Cardiac muscle cell (in vitro differentiated cells and primary cell): ENCODE results near the gene HOPX. TPM values are rescaled to one million over a fixed set of nuclear protein-coding genes. Genes with fewer than 3 reads are reported as not detected.

Experiments
- DNase-seq, 2 donors: peaks; one replicate each; pipeline versions ENCODE4 v3.0.0 to v3.0.0-alpha.2; 2010 to 2017; ENCODE audit warnings: low read depth in 1 of 2, low spot score in 1 of 2
- H3K27ac ChIP-seq: fragments of 200-600 bp; sonication (generic); 2 replicates; pipeline ENCODE4 v1.5.1; 2016
- H3K27me3 ChIP-seq: fragments of 200-600 bp; sonication (generic); 2 replicates; pipeline ENCODE4 v1.6.0; 2016; ENCODE audit warnings: control low read depth
- H3K36me3 ChIP-seq: fragments of 200-600 bp; sonication (generic); 2 replicates; pipeline ENCODE4 v1.5.1; 2016; ENCODE audit warnings: control low read depth
- H3K4me1 ChIP-seq: fragments of 200-600 bp; sonication (generic); 2 replicates; pipeline ENCODE4 v1.8.1; 2017; ENCODE audit warnings: low read depth, mild to moderate bottlenecking, mixed run types
- H3K4me3 ChIP-seq: fragments of 200-600 bp; sonication (generic); 2 replicates; pipeline ENCODE4 v1.5.1; 2016; ENCODE audit warnings: mild to moderate bottlenecking
- H3K9me3 ChIP-seq: fragments of 200-600 bp; sonication (generic); 2 replicates; pipeline ENCODE4 v1.5.1; 2017; ENCODE audit warnings: low read depth, mild to moderate bottlenecking, control low read depth
- polyA plus RNA-seq: library from polyadenylated mRNA; unstranded; fragments of >200 nt; fragmentation: Nextera tagmentation; extraction: Ambion mirVana; gene quantifications from 2 replicates; pipeline ENCODE4 v1.2.1, GENCODE V29; 2016
- total RNA-seq: library from RNA; depleted of rRNA; stranded (reverse); fragments of >200 nt; gene quantifications from 2 replicates; pipeline ENCODE4 v1.2.3, GENCODE V29; 2016
- TF ChIP-seq, protein P1 (sequence below): IDR thresholded peaks from 2 replicates; pipeline ENCODE4 v1.5.1; 2012; ENCODE audit warnings: low read depth, mild to moderate bottlenecking, low read length

The HOPX gene
- total and polyA plus RNA-seq, 2 experiments from 2014 or later, result 0.12 to 2.6 TPM

DNA sequence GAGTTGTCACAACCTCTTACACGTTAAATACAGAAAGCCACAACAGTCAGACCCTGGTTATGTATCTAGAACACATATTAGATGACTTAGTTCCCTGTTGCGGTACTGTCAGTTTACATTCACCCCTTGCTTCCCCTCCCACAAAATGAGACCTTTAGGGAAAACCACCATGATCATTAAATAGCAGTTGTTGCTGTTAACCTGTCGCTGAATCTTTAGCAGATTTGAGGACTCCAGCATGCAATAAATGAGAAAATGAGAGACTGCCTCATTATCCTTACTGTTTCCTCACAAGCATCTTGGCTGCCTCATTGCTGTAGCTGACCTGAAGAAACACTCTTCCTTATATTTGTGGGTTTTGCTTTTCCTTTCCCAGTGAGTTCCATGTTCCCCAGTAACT is 77.8 kb downstream of the HOPX start:
- no peak overlapping the region for H3K4me3 ChIP-seq
- DNase-seq, result no peak
- no peaks in the 10 kb centered on the region for H3K9me3 ChIP-seq
- H3K36me3 ChIP-seq, result no peaks in the 10 kb centered on the region
- H3K27me3 ChIP-seq, result peaks cover 7% of the 10 kb centered on the region
- no peak overlapping the region for H3K27ac ChIP-seq
- TF ChIP-seq, protein P1, sequence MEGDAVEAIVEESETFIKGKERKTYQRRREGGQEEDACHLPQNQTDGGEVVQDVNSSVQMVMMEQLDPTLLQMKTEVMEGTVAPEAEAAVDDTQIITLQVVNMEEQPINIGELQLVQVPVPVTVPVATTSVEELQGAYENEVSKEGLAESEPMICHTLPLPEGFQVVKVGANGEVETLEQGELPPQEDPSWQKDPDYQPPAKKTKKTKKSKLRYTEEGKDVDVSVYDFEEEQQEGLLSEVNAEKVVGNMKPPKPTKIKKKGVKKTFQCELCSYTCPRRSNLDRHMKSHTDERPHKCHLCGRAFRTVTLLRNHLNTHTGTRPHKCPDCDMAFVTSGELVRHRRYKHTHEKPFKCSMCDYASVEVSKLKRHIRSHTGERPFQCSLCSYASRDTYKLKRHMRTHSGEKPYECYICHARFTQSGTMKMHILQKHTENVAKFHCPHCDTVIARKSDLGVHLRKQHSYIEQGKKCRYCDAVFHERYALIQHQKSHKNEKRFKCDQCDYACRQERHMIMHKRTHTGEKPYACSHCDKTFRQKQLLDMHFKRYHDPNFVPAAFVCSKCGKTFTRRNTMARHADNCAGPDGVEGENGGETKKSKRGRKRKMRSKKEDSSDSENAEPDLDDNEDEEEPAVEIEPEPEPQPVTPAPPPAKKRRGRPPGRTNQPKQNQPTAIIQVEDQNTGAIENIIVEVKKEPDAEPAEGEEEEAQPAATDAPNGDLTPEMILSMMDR, result no peak
- H3K4me1 ChIP-seq, result no peaks in the 10 kb centered on the region

Other genes with a start within 250 kb of the HOPX start
- gene PPAT, start 245.7 kb downstream of the HOPX start, total RNA-seq, result 13.7 and 14.7 TPM in 2 replicates
- 21.6 and 27.4 TPM in 2 replicates for gene PPAT, start 245.7 kb downstream of the HOPX start, polyA plus RNA-seq
- 65.3 and 67.1 TPM in 2 replicates for gene PAICS, start 245.0 kb downstream of the HOPX start, total RNA-seq
- 115 and 133 TPM in 2 replicates for gene PAICS, start 245.0 kb downstream of the HOPX start, polyA plus RNA-seq
- 35.3 and 46.9 TPM in 2 replicates for gene SRP72, start 213.7 kb downstream of the HOPX start, total RNA-seq
- 87.1 and 104 TPM in 2 replicates for gene SRP72, start 213.7 kb downstream of the HOPX start, polyA plus RNA-seq
- 0.04 and 0.06 TPM in 2 replicates for gene ARL9, start 175.5 kb downstream of the HOPX start, total RNA-seq
- 0.06 and 0.98 TPM in 2 replicates for gene ARL9, start 175.5 kb downstream of the HOPX start, polyA plus RNA-seq
- not detected in 2 replicates for gene SPINK2, start 140.4 kb upstream of the HOPX start, total RNA-seq
- gene SPINK2, start 140.4 kb upstream of the HOPX start, polyA plus RNA-seq, result 0.47 TPM in 1 of 2 replicates, not detected in the other
- 38.4 and 66.1 TPM in 2 replicates for gene REST, start 226.6 kb upstream of the HOPX start, total RNA-seq
- gene REST, start 226.6 kb upstream of the HOPX start, polyA plus RNA-seq, result 89.0 and 130 TPM in 2 replicates